A673 (cell line): ENCODE data around the gene C2CD2L. TPM values are rescaled to one million over a fixed set of nuclear protein-coding genes. Genes with fewer than 3 reads are reported as not detected.

Experiments used
- BruUV-seq: library from RNA; stranded (reverse); fragments of 400-500 nt; replicated peaks from 2 replicates; lab custom pipeline; 2021; lab: Mats Ljungman, UMichigan
- CTCF ChIA-PET: fragments of 300-600 bp; sonication (Branson Sonifier 250); formaldehyde crosslinking; loops from one replicate; lab custom pipeline; 2022; ENCODE audit warnings: antibody characterized with exemption; lab: Charles Lee
- POLR2A ChIA-PET: fragments of 300-600 bp; sonication (Branson Sonifier 250); formaldehyde crosslinking; loops from one replicate; lab custom pipeline; 2022; ENCODE audit warnings: antibody characterized with exemption; ENCODE audit not compliant: low non-redundant PET; lab: Charles Lee
- DNase-seq: peaks from one replicate; pipeline ENCODE4 v3.0.0-alpha.2; 2015; ENCODE audit warnings: low spot score
- H3K27ac ChIP-seq: fragments of 200-600 bp; sonication (generic); 2 replicates; pipeline ENCODE4 v1.5.1; 2016; ENCODE audit warnings: mixed run types, low read depth, mild to moderate bottlenecking, mixed read lengths, antibody characterized with exemption, low read length; ENCODE audit not compliant: poor library complexity, severe bottlenecking
- H3K27me3 ChIP-seq: fragments of 200-600 bp; sonication (generic); replicated peaks from 2 replicates; pipeline ENCODE4 v1.6.1; 2017; ENCODE audit warnings: mixed run types, low read depth, mild to moderate bottlenecking, mixed read lengths, antibody characterized with exemption, low read length; ENCODE audit not compliant: insufficient read depth, poor library complexity
- H3K36me3 ChIP-seq: fragments of 200-600 bp; sonication (generic); 2 replicates; pipeline ENCODE4 v1.6.1; 2016; ENCODE audit warnings: mixed run types, mild to moderate bottlenecking, mixed read lengths, antibody characterized with exemption, low read length; ENCODE audit not compliant: insufficient read depth, poor library complexity, severe bottlenecking
- H3K4me1 ChIP-seq: fragments of 200-600 bp; sonication (generic); 2 replicates; pipeline ENCODE4 v1.6.1; 2017; ENCODE audit warnings: mixed run types, mild to moderate bottlenecking, mixed read lengths, antibody characterized with exemption, low read length; ENCODE audit not compliant: insufficient read depth, poor library complexity, severe bottlenecking
- H3K4me3 ChIP-seq: fragments of 200-600 bp; sonication (generic); 2 replicates; pipeline ENCODE4 v1.5.1; 2016; ENCODE audit warnings: low read depth, mixed run types, mild to moderate bottlenecking, mixed read lengths, low read length; ENCODE audit not compliant: poor library complexity, severe bottlenecking
- H3K9me3 ChIP-seq: fragments of 200-600 bp; sonication (generic); 2 replicates; pipeline ENCODE4 v1.6.1; 2016; ENCODE audit warnings: mixed run types, low read depth, mild to moderate bottlenecking, mixed read lengths, antibody characterized with exemption, low read length; ENCODE audit not compliant: poor library complexity, severe bottlenecking
- CTCF ChIP-seq: fragments of 300-800, 200-600 bp; sonication (generic); conservative IDR thresholded peaks from 2 replicates; pipeline ENCODE4 v1.5.1; 2017; ENCODE audit warnings: low read depth, mild to moderate bottlenecking, antibody characterized with exemption, low read length, moderate library complexity, mixed read lengths
- EZH2 ChIP-seq: fragments of 200-600 bp; sonication (generic); IDR thresholded peaks from 2 replicates; pipeline ENCODE4 v1.6.1; 2017; ENCODE audit warnings: borderline replicate concordance, low read depth, mild to moderate bottlenecking, mixed read lengths, antibody characterized with exemption, low read length; ENCODE audit not compliant: poor library complexity, severe bottlenecking
- intact Hi-C: fragments of 100-400 bp; cut with micrococcal nuclease; formaldehyde crosslinking; loops from one replicate; pipeline ENCODE4 v1.10.0; 2022; ENCODE audit not compliant: unreplicated experiment
- total RNA-seq: library from RNA; stranded (reverse); gene quantifications from 2 replicates; pipeline ENCODE4 v1.2.3, GENCODE V29; 2021

The C2CD2L gene
- total RNA-seq, 1 experiment from 2014 or later, result 17.8 TPM

DNA sequence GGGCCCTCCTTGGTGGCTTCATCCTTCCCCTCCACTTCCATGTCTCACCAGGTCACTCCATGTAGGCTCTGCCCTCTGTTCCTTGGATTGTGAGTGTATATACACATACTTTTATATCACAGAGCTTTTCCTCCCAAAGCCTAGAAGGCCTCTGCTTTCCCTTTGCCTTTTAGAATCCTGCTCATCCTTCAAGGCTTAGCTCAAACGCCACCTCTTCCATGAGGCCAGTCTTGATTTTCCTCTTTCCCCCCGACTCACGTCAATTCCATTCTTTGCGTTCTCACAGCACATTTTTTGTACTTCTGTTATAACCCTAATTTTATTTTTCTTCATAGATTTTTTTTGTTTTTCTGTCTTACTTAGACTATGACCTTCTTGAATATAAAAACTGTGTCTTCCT lies 45.5 kb downstream of the C2CD2L start:
- intact Hi-C loops, result no loop called here
- no peak for DNase-seq
- ChIA-PET CTCF (no interaction called here), POLR2A (no interaction called here)
- Histone ChIP-seq H3K27me3 (peaks cover 5% of the 10 kb centered on the region), H3K4me1 (peaks cover 10% of the 10 kb centered on the region), H3K4me3 (no peak overlapping the region), H3K9me3 (no peaks in the 10 kb centered on the region), H3K27ac (no peak overlapping the region), H3K36me3 (no peaks in the 10 kb centered on the region)
- TF ChIP-seq CTCF (no peak), EZH2 (no peak)
- BruUV-seq, result no TSS peak

- intact Hi-C loops, result no loop called here
- no peak overlapping the region for H3K4me3 ChIP-seq
- ChIA-PET CTCF (no interaction called here), POLR2A (no interaction called here)
- TF ChIP-seq EZH2, result no peak
- peak; percentile 41 for TF ChIP-seq CTCF
- BruUV-seq, result no TSS peak
- H3K36me3 ChIP-seq, result no peaks in the 10 kb centered on the region
- peaks cover 10% of the 10 kb centered on the region for H3K4me1 ChIP-seq
- no peak for DNase-seq
- H3K27me3 ChIP-seq, result peaks cover 5% of the 10 kb centered on the region
- no peaks in the 10 kb centered on the region for H3K9me3 ChIP-seq
- no peak overlapping the region for H3K27ac ChIP-seq
These were observed 46.1 kb downstream of the C2CD2L start for GRCh38 chr11:119153049-119153818.

DNA sequence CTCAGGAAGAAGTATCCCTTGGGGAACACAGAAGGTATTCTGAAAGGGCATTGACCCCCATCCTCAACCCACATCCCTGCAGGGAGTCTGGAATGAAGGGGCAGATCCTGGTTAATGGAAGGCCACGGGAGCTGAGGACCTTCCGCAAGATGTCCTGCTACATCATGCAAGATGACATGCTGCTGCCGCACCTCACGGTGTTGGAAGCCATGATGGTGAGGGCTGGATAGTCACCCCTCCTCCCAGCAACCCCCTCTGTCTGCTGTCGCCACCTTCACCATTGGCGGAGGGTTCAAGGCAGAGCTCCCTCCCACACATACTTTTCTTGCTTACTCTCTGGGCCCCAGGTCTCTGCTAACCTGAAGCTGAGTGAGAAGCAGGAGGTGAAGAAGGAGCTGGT lies 47.0 kb downstream of the C2CD2L start:
- H3K4me3 ChIP-seq, result no peak overlapping the region
- intact Hi-C loops, result no loop called here
- no peak for TF ChIP-seq EZH2
- no peak for TF ChIP-seq CTCF
- DNase-seq, result no peak
- ChIA-PET POLR2A (no interaction called here), CTCF (no interaction called here)
- no peaks in the 10 kb centered on the region for H3K9me3 ChIP-seq
- no peak overlapping the region for H3K27ac ChIP-seq
- peaks cover 5% of the 10 kb centered on the region for H3K27me3 ChIP-seq
- no TSS peak for BruUV-seq
- H3K36me3 ChIP-seq, result no peaks in the 10 kb centered on the region
- H3K4me1 ChIP-seq, result peaks cover 6% of the 10 kb centered on the region
